GM21723 (cell line): Measurements from ENCODE around the gene SIK3.
"Not testable (repeated sequence)": the region's sequence is repeated elsewhere in the genome, so short reads cannot be mapped to it uniquely, and the experiment has no call there.

Experiments used
- ATAC-seq: cut with Tn5 transposase; IDR thresholded peaks from one replicate; pipeline ENCODE4 v1.9.1; 2021; ENCODE audit warnings: mild to moderate bottlenecking, moderate library complexity; ENCODE audit not compliant: unreplicated experiment

Gene SIK3

GRCh38 chr11:117050121-117050520 is 48.1 kb downstream of the SIK3 start:
- ATAC-seq: not testable (repeated sequence)

- not testable (repeated sequence) for ATAC-seq
These were observed 51.6 kb downstream of the SIK3 start for GRCh38 chr11:117046627-117047026.

- ATAC-seq: no peak
These were observed 52.3 kb downstream of the SIK3 start for GRCh38 chr11:117045956-117046355.

DNA sequence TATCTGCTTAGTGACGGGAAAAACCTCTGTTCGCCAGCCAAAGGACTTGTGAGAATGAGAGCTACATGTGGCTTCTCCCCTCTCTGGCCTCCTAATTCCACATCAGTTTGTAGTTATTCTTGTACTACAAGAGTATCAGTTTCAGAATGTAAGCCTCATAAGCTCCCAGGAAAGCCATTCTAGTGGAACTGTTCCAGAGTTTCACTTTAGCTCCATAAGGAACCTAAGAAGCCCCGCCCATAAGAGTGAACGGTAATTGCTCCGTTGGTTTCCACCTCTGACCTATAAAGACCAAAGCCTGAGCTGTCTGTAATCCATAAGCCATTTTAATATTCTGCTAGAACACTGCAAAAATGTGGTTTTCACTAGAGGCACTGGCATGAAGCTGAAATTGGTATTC is 53.0 kb downstream of the SIK3 start:
- ATAC-seq: no peak

DNA sequence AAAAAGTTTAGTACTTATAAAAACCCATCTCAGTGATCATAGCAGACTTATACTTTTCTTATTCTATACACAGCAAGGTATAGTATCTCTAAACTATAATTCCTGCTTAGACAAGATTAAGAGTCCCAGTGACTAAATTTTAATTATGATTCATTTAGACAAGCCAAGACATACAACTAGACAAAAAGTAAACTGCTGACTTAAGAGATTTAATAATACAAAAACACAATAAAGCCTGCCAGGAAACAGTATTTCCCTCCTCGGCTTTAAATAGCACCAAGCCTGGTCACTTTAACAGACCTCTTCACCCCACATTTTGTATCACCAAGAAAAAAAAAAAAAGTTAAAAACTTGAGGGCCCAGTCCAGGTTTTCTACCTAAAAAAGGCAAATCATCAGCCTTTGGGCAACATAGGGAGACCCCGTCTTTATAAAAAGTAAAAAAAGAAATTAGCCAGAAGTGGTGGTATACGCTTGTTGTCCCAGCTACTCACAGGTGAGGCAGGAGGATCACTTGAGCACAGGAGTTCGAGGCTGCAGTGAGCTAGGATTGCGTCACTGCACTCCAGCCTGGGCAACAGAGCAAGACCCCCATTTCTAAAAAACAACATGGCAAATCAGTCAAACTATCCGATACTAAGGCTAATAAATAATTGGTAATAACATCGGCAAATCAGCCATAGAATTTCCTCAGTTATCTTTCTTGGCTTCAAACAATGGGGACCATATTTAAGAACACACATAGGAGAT is 53.8 kb downstream of the SIK3 start:
- ATAC-seq: no peak

GRCh38 chr11:117042689-117043088 is 55.5 kb downstream of the SIK3 start:
- no peak for ATAC-seq

DNA sequence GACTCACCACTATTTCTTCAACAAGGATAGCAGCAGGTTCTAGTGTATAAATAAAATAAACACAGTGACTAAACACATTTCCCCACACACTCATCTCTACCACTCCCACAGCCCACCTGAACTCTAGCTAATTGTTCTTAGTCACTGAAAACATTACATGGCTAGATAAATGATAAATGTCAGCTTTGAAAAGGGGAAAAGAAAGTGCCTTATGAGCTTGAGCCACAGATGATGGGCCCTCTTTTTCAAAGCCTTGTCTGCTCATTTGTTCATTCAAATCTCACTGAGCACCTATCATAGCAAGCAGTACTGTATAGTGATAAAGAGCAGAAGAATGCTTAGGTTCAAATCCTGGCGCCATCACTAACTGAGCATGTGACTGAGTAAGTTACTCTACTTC is 58.3 kb downstream of the SIK3 start:
- ATAC-seq: no peak

DNA sequence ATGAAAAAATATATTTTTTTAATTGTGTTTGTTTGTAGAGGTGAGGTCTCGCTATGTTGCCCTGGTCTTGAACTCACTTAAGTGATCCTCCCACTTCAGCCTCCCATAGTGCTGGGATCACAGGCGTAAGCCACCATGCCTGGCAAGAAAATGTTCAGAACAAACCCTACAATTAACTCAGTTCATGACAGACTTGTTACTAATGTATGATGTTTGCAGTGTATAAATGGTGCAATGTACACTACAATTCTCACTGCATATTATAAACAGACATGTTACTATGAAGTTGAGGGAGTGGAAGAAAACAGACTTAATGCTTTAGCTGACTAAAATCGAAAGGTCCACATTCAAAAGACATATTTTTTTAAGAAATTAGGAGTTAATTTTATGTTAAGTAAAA is 59.0 kb downstream of the SIK3 start:
- ATAC-seq: no peak

- ATAC-seq: no peak
These were observed 60.3 kb downstream of the SIK3 start for GRCh38 chr11:117037975-117038350.

GRCh38 chr11:117037279-117037974 is 60.8 kb downstream of the SIK3 start:
- no peak for ATAC-seq

GRCh38 chr11:117034901-117035300 is 63.3 kb downstream of the SIK3 start:
- ATAC-seq: no peak

DNA sequence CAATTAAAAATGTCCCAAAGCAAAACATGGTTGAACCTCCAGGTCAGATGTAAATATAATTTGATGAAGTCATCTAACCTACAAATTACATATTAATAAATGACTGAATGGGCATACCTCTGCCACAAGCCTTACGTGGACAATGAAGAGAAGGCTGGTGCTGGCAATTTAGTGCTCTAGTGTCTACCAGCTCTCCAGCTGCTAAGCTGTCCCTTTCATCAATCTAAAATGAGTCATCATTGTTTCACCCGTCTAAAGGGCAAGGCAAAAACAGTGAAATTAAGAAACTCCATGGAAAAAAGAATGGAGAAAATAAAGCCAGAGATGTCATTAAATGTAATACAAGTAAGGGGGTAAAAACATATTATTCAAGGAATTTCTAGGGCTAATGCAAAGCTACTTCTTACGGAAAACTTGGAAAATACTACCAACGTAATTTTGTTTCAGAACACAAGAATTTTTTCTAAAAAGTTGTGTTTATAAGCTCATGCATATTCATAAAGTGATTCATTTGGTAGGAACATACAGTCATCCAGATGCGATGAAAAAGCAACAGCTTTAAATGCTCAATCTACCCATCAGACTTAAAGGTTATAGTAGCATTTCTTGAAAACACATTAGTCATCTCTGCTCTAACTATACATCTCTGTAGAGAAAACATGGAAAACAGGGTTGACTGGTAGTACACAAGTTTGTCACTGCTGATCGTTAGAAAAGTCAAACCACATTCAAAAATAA is 71.5 kb downstream of the SIK3 start:
- no peak for ATAC-seq

- not testable (repeated sequence) for ATAC-seq
These were observed 74.5 kb downstream of the SIK3 start for GRCh38 chr11:117023707-117024106.

DNA sequence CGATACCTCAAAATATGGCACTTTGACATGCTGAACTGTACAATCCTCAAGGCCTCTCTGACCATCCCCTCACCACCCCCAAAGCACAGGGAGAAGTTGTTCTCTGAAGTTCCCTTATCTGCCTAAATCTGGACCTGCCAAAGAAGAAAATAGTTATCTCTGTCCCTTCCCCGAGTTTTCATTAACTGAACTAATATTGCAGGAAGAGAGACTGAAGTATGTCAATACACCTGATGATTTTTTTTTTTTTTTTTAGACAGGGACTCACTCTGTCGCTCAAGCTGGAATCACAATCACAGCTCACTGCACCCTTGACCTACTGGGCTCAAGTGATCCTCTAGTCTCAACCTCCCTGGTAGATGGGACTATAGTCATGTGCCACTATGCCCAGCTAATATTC is 75.0 kb downstream of the SIK3 start:
- ATAC-seq: no peak

GRCh38 chr11:117022526-117022925 is 75.7 kb downstream of the SIK3 start:
- no peak for ATAC-seq

GRCh38 chr11:117020869-117021564 is 77.2 kb downstream of the SIK3 start:
- ATAC-seq: peak; percentile 39

GRCh38 chr11:117020287-117020686 is 77.9 kb downstream of the SIK3 start:
- ATAC-seq: peak; percentile 64

DNA sequence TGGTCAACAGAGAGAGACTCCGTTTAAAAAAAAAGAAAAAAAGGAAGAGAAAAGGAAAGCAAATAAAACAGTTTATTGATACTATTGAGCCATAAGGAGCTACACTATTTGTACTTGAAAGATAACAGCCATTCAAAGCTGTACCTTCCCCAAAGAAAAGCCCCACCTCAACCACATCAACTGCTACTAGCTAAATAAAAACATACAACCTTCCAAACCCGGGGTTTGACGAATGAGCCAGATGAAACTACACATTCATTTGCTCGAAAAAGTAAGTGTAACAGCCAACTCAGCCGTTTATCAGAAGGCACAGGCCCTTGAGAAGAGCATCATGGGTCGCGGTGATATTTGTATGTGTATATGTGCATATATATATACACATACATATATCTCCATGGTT is 78.4 kb downstream of the SIK3 start:
- ATAC-seq: peak; percentile 14

DNA sequence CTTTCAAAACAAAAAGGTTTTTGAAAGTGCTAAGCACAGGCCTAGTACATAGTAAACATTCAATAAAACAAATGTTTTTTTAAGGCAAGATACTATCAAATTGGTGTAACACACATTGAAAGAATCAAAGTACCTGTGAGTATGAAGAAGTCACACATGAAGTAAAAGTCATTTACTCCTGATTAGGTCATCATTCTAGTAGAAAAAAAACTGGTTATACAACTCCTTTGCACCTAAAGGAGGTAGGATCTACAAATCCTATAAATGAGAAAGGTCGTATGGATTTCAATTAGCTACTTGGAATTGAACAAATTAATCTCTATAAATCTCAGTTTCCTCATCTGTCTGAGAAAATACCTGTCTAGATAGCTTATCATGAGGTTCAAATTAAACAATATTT is 80.8 kb downstream of the SIK3 start:
- no peak for ATAC-seq

GRCh38 chr11:117016747-117017146 is 81.5 kb downstream of the SIK3 start:
- ATAC-seq: no peak

GRCh38 chr11:117016246-117016645 is 82.0 kb downstream of the SIK3 start:
- ATAC-seq: no peak
